ENCODE measurements around the gene SLC22A5.
A peak's percentile ranks its signal among the peaks of the same experiment; 100 is the strongest.
"Not testable (repeated sequence)": the region's sequence is repeated elsewhere in the genome, so short reads cannot be mapped to it uniquely, and the experiment has no call there.

The SLC22A5 gene

DNA sequence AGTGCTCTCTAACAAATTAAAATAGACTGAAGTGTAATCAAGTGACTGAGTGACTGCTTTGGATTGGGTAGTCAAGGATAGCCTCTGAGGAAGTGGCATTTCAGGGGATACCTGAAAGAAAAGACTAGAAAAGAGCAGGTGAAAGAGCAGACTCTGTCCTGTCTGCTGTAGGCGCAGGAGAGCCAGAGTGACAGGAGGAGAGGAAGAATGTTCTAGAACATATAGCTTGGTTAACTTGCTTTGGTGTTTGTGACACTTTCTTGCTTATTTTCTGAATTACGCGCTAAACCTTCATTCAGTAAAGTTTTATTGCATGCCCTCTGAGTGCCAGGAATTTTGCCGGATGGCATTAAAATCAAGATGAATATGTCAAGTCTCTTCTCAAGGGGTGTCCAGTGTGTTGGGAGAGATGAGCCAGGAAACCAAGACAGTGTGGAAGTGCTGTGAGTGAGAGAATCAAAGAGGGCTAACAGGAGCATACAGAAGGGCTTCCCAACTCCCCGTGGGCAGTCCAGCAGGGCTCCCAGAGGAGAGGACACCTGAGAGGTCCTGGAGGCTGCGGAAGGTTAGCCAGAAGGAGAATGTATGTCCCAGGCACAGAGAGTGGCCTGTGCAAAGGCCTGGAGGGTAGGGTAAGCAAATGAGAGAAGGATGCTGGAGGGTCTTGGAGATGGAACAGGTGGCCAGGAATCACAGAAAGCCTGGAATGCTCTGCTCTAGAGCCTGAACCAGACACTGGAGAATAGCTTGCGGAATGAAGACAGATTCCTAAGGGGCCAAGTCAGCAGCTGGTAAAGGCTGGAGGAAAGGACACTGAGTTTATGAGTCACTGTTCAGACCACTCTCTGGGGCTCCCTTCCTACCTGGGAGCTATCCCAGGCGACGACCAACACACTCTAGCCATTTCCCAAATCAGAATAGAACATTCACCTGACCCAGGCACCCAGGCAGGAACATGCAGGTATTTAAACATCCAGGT, 59.3 kb downstream of the SLC22A5 start:
- peak; percentile 90 for DNase-seq

DNA sequence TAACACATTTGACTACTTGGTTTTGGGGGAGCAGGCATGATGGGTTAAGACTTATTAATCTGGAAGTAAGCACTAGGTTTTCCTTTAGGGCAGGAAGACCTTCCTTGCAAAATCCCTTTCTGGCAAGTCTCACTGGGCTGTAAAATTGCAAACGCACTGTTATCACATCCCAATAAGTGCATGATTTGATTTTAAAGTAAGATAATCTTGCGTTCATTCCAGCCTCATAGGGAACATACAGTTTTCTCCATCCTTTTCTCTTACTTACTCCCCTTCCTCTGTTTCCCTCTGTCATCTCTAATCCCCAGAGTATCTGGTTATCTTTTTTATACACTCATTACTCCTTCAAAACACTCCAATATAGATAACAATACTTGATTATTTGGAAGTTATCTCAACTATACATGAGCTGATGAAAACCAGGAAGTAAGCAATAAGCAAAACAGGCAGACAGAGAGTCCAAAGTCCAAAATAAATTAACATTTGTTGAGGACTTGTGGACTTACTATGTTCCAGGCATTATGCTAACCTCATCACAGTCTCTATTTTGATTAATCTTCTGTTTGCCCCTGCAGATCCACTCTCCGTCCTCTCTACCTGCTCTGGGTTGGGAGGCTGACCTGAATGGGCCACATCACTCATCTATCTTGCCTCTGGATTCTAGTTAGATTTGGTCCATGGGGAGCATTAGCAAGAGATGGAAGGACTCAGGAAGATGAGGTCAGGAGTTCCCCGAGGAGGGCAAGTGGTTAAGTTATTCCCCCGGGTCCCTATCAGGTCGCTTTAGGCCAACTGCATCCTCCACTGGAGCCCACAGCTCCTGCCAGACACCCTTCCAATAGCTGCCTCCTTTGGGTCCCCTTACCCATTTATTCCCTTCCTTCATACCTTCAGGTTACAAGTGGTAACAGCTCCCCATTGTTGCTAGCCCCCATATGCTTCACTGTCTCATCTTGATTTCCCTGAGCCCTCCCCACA, 60.2 kb downstream of the SLC22A5 start:
- peak; percentile 15 for DNase-seq

DNA sequence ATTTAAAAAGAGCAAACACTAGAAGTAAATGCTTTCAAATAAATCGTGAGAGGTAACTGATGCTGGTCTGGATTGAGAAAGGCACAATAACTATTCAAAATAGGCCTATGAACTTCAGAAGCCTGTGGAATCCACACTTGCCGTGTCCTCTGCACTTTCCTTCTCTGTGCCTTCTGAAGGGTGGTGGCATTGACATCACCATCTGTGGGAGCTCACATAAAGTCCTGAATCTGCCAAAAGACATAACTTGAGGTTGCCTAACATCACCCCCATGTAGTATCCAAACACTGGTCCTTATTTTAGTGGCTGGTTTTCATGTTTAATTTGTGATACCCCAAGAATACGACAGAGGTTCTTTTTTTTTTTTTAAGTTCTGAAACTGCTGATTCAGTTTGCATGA, 61.2 kb downstream of the SLC22A5 start:
- DNase-seq: no peak

DNA sequence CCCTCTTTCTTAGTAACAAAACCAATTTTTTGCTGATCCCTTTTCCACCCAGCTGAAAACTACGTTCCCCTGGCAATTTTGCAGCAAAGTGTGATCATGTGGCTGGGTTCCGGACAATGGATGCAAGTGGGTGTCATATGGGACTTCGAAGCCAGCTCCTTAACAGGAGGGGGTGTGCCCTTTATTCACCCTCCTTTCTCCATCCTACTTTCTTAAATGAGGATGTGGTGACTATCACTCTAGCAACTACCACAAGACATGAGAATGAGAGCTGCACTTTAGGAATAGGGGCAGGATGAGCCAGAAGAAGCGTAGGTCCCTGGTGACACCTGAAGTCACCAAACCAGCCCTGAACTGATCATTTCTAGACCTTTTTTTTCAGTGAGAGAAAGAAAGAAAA, 62.1 kb downstream of the SLC22A5 start:
- DNase-seq: no peak

DNA sequence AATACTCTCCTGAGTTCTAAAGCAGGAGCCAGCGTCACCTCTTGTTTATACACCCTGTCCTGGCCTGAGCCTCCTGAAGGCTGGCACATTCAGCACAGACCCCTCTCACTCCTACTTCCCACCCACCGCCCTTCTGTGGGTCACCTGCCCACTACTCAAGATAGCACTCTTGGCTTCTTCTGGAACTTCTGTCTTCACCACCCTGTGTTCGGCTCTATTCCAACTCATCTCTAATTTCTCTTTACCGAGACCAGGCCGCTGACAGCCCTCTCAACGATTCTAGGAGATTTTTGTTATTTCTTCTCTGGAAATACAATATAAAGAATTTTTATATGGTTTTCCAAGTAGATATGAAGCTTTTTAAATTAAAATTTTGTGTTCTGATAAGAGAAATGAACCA, 63.6 kb downstream of the SLC22A5 start:
- no peak for DNase-seq

DNA sequence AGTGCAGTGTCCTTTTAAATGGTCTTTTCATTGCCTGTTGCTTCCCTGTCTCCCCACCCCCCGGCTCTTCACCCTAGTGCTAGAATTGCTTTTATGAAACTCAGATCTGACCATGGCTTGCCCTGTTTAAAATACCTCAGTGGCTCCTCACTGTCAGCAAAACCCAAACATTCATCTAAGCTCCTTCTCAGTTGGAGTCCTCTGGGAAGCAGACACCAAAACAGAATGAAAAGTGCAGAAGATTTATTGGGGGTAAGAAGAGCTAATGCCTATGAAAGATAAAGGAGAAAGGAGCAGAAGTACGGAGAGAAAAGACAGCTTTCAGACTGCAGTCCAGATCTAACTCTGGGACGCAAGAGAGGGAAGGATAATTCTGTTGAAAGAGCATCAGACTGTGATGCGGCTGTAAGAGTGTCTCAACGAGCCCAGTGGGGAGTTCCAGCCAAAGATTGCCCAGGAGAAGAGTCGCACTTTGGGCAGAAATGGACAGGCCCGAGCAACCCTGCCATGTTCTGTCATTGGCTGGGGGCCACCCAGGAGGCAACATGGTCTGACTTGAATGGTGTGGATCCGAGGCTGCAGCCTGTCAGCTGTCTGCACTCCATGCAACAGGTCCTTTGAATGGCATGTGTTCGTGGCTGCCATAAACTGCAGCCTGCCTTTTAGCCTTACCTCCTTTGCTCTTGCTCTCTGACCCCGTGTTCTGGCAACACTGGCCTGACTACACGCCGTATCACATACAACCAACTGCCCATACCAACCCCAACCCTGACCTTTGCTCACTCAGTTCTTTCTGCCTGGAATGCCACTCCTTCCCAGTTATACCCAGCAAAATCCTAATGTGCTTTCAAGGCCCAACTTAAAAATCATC, 65.1 kb downstream of the SLC22A5 start:
- DNase-seq: no peak

DNA sequence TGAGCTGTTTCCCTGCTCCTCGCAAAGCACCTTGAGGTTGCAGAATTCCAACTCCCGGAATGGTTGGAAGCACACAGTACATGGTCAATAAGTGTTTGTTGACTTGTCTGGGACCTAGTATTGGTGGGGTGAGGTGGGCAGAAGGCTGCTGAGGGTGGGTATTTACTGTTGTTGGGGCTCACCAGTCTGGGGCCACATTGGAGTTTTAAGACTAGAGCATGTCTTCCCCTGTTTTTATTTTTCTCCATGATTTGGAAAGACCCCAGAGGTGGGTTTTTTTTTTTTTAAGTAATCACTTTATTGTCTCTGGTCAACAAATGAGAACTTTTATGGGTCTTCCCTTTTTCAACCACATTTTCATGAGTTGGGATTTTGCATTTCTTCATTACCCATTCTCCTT, 65.9 kb downstream of the SLC22A5 start:
- DNase-seq: no peak

DNA sequence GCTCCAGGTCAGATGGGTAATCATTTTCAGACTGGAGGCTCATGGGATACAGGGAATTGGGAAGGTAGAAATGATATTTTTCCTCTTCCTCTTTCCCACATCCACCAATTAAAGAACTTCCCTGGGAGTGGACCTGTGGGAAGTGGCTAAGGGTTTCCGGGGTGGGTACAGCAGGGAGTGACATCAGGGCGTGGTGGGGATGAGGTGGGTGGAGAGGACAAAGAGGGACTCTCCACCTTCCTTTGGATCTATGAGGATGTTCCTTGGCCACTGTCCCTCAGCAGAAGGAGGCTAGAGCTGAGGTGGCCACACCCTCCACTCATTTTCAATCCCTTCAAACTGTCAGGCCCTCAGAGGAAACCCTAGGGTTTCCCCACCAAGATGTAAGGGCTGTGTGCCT, 66.4 kb downstream of the SLC22A5 start:
- DNase-seq: no peak

DNA sequence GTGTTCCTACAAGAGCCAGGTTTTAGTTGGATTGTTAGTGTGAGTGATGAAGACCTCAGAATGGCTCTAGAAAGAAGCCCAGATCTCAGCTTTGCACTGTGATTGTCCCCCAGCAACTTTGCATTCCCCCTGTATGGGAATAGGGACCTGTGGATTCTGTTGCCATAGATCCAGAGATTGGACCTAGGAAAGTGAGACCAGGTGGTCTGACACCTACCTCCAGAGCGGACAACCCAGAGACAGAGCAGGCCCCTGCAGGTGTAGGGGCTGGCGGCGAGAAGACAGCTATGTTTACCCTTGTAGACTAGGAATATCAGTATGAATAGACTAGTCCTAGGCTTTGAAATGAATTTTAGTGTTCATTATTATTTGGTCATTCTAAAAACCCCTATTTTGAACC, 67.4 kb downstream of the SLC22A5 start:
- no peak for DNase-seq

DNA sequence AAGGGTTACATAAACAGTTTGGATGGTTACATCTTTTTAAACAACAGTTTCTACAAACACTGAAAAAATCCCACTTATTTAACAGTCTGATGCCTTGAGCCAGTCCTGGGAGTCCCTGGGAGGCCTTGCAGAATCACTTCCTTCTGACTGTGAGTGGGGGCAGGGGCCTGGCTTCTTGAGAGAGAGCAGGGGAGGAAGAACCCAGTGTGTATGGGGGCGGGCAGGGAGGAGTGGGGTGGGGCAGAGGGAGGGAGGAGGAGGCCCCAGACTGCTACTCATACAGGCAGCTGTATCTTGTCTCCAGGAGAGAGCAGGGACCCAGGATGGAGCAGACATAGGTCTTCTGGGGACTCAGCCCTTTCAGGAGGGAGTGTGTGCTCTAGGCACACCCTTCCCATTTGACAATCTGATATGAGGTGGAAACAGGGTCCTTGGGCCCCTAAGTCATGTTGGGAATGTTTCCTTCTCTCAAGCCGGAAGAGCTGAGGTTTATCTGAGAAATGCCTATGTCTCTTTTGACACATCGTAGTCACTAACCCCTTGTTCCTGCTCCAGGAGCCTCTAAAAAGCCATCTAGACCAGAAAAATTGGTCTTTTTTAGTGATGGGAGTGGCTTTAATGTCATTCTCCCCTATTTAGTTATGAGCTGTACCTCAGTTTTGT, 68.2 kb downstream of the SLC22A5 start:
- DNase-seq: peak; percentile 94

DNA sequence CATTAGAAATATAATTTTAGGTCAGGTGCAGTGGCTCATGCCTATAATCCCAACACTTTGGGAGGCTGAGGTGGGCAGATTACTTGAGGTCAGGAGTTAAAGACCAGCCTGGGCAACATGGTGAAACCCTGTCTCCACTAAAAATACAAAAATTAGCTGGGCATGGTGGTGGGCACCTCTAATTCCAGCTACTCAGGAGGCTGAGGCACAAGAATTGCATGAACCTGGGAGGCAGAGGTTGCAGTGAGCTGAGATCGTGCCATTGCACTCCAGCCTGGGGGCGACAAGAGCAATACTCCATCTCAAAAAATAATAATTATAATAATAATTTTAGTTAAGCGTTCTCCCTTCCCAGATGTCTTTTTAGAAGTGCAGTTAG, 68.7 kb downstream of the SLC22A5 start:
- DNase-seq: not testable (repeated sequence)

DNA sequence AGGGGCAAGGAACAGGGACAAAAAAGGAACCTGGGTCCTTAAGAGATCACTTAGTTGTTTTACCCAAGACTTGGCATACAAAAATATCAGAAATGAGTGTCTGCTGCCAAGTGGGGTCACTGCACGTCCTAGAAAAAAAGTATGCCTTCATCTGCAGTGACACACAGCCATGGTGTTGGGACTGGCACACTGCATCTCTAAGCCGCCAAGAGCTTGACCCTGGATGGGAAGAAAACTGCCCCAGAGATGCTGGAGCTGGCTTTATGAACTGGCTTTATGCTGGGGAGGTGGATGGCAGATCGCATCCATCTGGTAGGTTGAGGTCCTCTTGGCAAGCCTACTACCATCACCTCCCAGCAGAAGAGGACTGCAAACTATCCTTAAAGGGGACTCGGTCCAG, 69.4 kb downstream of the SLC22A5 start:
- DNase-seq: no peak

DNA sequence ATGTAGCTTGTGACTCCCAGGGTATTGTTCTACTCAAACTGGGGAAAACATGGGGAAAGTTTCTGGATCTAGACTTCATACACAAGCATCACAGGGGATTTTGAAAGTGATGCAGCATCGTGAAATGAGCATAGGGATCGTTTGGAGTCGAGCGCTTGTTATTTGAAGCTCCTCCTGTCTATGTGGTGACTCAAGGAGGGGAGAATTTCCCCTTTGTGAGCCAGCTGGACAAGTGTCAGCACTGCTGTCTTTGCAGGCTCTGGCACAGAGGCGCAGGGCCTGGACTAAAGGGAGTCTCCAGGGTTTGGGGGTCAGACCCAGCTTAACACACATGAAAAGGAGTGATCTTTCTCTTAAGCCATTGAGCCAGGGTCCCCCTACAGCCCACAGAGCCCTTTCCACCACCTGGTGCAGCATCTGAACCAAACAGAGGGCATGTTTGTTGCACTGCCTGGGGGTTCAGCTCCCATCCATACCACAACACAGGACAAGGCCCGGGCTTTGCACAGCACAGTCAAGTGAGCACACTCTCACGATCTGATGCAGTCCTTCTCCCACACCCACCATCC, 70.1 kb downstream of the SLC22A5 start:
- peak; percentile 89 for DNase-seq

DNA sequence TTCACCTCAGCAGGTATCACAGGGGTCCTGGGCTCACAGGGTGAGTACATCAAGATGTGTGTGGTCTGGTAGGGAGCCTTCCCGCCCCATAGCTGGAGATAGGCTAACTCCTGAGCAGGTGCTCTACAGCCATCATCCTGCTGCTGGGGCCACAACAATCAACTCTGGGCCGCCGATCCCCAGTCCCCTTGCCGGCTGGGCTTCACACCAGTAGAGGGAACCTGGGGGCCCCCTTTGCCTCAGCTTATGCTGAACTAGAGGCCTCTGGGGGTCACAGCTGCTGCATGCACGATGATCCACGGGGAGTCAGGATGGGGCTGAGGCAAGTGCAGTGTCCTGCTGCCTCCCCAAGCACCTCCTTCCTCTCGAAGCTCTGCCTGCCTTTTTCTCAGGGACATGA, 74.6 kb downstream of the SLC22A5 start:
- DNase-seq: no peak

Data from EL (cell line).